Astrocyte (in vitro differentiated cells and primary cell): ENCODE results near the gene UBE2QL1.

Source experiments
- EZH2 ChIP-seq: IDR thresholded peaks from 2 replicates; pipeline ENCODE4 v1.6.1; 2012; ENCODE audit warnings: mild to moderate bottlenecking, low read length, inconsistent platforms; ENCODE audit not compliant: insufficient read depth
- TF ChIP-seq, protein P1 (sequence below): IDR thresholded peaks from 2 replicates; pipeline ENCODE4 v1.5.1; 2011; ENCODE audit warnings: low read depth, mild to moderate bottlenecking, inconsistent platforms, low read length, moderate library complexity; ENCODE audit not compliant: insufficient read depth

DNA sequence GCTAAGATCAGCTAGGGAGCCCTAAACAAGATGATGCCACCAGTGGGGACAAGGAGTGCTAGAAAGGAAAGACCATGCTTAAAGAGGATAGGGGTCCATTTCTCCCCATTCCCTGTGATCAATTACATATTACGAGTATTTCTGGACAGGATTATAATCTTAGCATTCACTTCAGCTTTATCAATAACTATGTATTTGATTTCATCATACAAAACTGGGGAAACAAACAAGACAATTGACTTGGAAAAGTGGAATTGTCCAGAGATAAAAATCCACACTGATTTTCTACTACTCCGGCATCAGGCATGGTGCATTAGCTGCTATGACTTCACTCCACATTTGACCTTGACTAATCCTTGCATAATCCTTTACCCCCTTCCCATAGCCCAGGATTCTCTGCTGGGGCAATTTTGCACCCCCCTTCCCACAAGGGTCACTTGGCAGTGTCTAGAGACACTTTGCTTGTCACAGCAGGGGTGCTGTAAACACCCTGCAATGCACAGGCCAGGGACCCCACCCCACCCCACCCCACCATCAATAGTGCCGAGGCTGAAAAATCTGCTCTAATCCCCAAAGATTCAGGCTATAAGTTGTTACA lies 29.9 kb upstream of the UBE2QL1 start:
- TF ChIP-seq, protein P1, sequence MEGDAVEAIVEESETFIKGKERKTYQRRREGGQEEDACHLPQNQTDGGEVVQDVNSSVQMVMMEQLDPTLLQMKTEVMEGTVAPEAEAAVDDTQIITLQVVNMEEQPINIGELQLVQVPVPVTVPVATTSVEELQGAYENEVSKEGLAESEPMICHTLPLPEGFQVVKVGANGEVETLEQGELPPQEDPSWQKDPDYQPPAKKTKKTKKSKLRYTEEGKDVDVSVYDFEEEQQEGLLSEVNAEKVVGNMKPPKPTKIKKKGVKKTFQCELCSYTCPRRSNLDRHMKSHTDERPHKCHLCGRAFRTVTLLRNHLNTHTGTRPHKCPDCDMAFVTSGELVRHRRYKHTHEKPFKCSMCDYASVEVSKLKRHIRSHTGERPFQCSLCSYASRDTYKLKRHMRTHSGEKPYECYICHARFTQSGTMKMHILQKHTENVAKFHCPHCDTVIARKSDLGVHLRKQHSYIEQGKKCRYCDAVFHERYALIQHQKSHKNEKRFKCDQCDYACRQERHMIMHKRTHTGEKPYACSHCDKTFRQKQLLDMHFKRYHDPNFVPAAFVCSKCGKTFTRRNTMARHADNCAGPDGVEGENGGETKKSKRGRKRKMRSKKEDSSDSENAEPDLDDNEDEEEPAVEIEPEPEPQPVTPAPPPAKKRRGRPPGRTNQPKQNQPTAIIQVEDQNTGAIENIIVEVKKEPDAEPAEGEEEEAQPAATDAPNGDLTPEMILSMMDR: no peak
- no peak for TF ChIP-seq EZH2
